K562 (cell line): ENCODE measurements around the gene LY6G6C. TPM values are rescaled to one million over a fixed set of nuclear protein-coding genes. Genes with fewer than 3 reads are reported as not detected.

ENCODE experiments used
- CC2D1A ChIP-seq: fragments of 450-650 bp; IDR thresholded peaks from 2 replicates; pipeline ENCODE4 v1.6.1; 2017; ENCODE audit warnings: mild to moderate bottlenecking
- KAT8 ChIP-seq: fragments of 450-650 bp; IDR thresholded peaks from 2 replicates; pipeline ENCODE4 v1.6.1; 2016; ENCODE audit warnings: low read depth, mild to moderate bottlenecking
- KDM2B ChIP-seq: fragments of 250-450 bp; sonication (Bioruptor Pico); IDR thresholded peaks from 2 replicates; pipeline ENCODE4 v1.8.0; 2021; ENCODE audit warnings: mild to moderate bottlenecking, moderate library complexity
- MIER1 ChIP-seq: fragments of 450-650 bp; IDR thresholded peaks from 2 replicates; pipeline ENCODE4 v1.6.1; 2016; ENCODE audit warnings: antibody characterized with exemption, mild to moderate bottlenecking, low read depth
- NFE2 ChIP-seq: IDR thresholded peaks from 2 replicates; pipeline ENCODE4 v1.6.1; 2014; ENCODE audit warnings: antibody characterized with exemption, low read depth
- RBBP5 ChIP-seq: fragments of 200-600 bp; sonication (generic); IDR thresholded peaks from 2 replicates; pipeline ENCODE4 v1.6.1; 2012; ENCODE audit warnings: borderline replicate concordance, mild to moderate bottlenecking, low read length, control low read depth, inconsistent platforms; ENCODE audit not compliant: insufficient read depth, poor library complexity, severe bottlenecking
- RBM34 ChIP-seq: fragments of 200-400 bp; formaldehyde crosslinking; IDR thresholded peaks from 2 replicates; pipeline ENCODE4 v1.6.1; 2018; ENCODE audit warnings: low read length, borderline replicate concordance; ENCODE audit not compliant: insufficient read depth
- SMARCB1 ChIP-seq: IDR thresholded peaks from 2 replicates; pipeline ENCODE4 v1.6.1; 2011; ENCODE audit warnings: improper control_type of control experiment, low read depth; ENCODE audit not compliant: insufficient read length
- SP1 ChIP-seq: sonication (generic); formaldehyde crosslinking; IDR thresholded peaks from 2 replicates; pipeline ENCODE4 v1.8.1; 2022; ENCODE audit warnings: mild to moderate bottlenecking, missing genetic modification reagents
- ZSCAN32 ChIP-seq: fragments of 450-650 bp; formaldehyde crosslinking; IDR thresholded peaks from 2 replicates; pipeline ENCODE4 v1.4.0; 2020; ENCODE audit warnings: mild to moderate bottlenecking, moderate library complexity
- polyA plus RNA-seq, 8 experiments: library from polyadenylated mRNA; depleted of rRNA in 4 of 8; stranded (reverse) in 5 of 8; unstranded in 3 of 8; fragments of >200 nt; fragmentation: Nextera tagmentation in 2 of 8; fragmentation: Illumina TruSeq in 1 of 8; extraction: Ambion mirVana in 2 of 8; extraction: Trizol in 1 of 8; gene quantifications; 2 replicates each; pipeline versions ENCODE4 v1.2.1 to v1.2.3, GENCODE V29; 2011 to 2014; ENCODE audit warnings: inconsistent platforms in 1 of 8, missing spikeins in 1 of 8
- total RNA-seq, 7 experiments: library from RNA; depleted of rRNA in 6 of 7; stranded (reverse); fragments of >200 nt in 6 of 7; fragmentation: Illumina TruSeq in 2 of 7; extraction: Trizol in 2 of 7; gene quantifications; 2 replicates each; pipeline versions ENCODE4 v1.2.1 to v1.2.3, GENCODE V29; 2011 to 2021; ENCODE audit warnings: low replicate concordance in 1 of 7
- TF ChIP-seq, protein P1 (sequence below): fragments of 250-450 bp; sonication (Bioruptor Pico); IDR thresholded peaks from 2 replicates; pipeline ENCODE4 v1.5.0; 2021
- TF ChIP-seq, protein P2 (sequence below): fragments of 250-450 bp; sonication (Bioruptor Pico); IDR thresholded peaks from 2 replicates; pipeline ENCODE4 v1.5.0; 2020; ENCODE audit warnings: mild to moderate bottlenecking
- TF ChIP-seq, protein P3 (sequence below): sonication (generic); formaldehyde crosslinking; IDR thresholded peaks from 2 replicates; pipeline ENCODE4 v1.9.0; 2022; ENCODE audit warnings: mild to moderate bottlenecking, missing genetic modification reagents
- TF ChIP-seq, protein P4 (sequence below): sonication (generic); formaldehyde crosslinking; IDR thresholded peaks from 2 replicates; pipeline ENCODE4 v1.8.1; 2023; ENCODE audit warnings: mild to moderate bottlenecking, missing genetic modification reagents
- TF ChIP-seq, protein P5 (sequence below): fragments of 450-650 bp; IDR thresholded peaks from 2 replicates; pipeline ENCODE4 v1.6.1; 2016
- TF ChIP-seq, protein P6 (sequence below): fragments of 250-450 bp; sonication (Bioruptor Pico); IDR thresholded peaks from 2 replicates; pipeline ENCODE4 v1.5.1; 2021; ENCODE audit warnings: mild to moderate bottlenecking
- TF ChIP-seq, protein P7 (sequence below): IDR thresholded peaks from 2 replicates; pipeline ENCODE4 v1.6.1; 2014; ENCODE audit warnings: antibody characterized with exemption

The LY6G6C gene
- total and polyA plus RNA-seq, 9 of the 15 experiments (the other 6 are each of a cell fraction or from before 2014, with no cell fraction given), result 0.06 to 0.20 TPM; not detected in 7

DNA sequence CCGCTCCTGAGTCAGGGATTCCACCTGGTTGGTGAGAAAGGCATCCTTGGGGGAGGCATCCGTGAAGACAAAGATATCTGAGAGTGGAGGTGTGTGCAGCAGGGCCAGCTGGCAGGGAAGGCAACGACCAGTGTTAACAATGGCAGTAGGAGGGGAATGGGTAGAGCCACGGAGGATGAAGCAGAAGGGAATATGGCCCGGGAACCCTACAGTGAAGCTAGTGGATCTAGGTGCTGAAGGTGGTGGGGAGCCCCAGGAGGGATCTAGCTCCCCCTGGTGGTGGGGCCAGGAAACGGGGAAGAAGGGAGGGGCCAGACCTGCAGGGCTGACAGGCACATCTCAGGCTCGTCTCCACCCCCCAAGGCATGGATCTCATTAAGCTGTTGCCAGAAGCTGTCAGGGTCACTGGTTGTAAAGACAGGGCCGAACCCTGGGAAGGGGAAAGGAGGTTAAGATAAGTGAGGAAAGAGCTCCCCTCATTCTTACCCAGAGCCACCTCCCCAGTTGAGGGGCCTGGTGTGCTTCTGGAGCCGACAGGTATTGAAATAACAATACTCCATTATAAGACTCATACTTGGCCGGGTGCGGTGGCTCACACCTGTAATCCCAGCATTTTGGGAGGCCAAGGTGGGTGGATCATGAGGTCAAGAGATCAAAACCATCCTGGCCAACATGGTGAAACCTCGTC, 48.3 kb upstream of the LY6G6C start (continued):
- TF ChIP-seq RBM34, result no peak
- TF ChIP-seq, protein P1, sequence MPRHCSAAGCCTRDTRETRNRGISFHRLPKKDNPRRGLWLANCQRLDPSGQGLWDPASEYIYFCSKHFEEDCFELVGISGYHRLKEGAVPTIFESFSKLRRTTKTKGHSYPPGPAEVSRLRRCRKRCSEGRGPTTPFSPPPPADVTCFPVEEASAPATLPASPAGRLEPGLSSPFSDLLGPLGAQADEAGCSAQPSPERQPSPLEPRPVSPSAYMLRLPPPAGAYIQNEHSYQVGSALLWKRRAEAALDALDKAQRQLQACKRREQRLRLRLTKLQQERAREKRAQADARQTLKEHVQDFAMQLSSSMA (CRISPR knock-in tag), result no peak
- TF ChIP-seq, protein P2, sequence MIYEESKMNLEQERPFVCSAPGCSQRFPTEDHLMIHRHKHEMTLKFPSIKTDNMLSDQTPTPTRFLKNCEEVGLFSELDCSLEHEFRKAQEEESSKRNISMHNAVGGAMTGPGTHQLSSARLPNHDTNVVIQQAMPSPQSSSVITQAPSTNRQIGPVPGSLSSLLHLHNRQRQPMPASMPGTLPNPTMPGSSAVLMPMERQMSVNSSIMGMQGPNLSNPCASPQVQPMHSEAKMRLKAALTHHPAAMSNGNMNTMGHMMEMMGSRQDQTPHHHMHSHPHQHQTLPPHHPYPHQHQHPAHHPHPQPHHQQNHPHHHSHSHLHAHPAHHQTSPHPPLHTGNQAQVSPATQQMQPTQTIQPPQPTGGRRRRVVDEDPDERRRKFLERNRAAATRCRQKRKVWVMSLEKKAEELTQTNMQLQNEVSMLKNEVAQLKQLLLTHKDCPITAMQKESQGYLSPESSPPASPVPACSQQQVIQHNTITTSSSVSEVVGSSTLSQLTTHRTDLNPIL (CRISPR knock-in tag), result no peak
- 0 out of 2 replicates have a peak, but pooled peaks have one; percentile 12 for TF ChIP-seq NFE2
- peak; percentile 58 for TF ChIP-seq SMARCB1
- TF ChIP-seq MIER1, result peak; percentile 51; the same call in 1 of the 2 replicates
- TF ChIP-seq KDM2B, result no peak
- TF ChIP-seq, protein P3, sequence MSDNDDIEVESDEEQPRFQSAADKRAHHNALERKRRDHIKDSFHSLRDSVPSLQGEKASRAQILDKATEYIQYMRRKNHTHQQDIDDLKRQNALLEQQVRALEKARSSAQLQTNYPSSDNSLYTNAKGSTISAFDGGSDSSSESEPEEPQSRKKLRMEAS (CRISPR knock-in tag), result peak; percentile 42; the same call in 1 of the 2 replicates
- TF ChIP-seq, protein P4, sequence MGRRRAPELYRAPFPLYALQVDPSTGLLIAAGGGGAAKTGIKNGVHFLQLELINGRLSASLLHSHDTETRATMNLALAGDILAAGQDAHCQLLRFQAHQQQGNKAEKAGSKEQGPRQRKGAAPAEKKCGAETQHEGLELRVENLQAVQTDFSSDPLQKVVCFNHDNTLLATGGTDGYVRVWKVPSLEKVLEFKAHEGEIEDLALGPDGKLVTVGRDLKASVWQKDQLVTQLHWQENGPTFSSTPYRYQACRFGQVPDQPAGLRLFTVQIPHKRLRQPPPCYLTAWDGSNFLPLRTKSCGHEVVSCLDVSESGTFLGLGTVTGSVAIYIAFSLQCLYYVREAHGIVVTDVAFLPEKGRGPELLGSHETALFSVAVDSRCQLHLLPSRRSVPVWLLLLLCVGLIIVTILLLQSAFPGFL, result no peak
- TF ChIP-seq RBBP5, result no peak
- TF ChIP-seq, protein P5, sequence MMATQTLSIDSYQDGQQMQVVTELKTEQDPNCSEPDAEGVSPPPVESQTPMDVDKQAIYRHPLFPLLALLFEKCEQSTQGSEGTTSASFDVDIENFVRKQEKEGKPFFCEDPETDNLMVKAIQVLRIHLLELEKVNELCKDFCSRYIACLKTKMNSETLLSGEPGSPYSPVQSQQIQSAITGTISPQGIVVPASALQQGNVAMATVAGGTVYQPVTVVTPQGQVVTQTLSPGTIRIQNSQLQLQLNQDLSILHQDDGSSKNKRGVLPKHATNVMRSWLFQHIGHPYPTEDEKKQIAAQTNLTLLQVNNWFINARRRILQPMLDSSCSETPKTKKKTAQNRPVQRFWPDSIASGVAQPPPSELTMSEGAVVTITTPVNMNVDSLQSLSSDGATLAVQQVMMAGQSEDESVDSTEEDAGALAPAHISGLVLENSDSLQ, result peak; percentile 95
- peak; percentile 97 for TF ChIP-seq SP1 (CRISPR knock-in tag)
- TF ChIP-seq, protein P6, sequence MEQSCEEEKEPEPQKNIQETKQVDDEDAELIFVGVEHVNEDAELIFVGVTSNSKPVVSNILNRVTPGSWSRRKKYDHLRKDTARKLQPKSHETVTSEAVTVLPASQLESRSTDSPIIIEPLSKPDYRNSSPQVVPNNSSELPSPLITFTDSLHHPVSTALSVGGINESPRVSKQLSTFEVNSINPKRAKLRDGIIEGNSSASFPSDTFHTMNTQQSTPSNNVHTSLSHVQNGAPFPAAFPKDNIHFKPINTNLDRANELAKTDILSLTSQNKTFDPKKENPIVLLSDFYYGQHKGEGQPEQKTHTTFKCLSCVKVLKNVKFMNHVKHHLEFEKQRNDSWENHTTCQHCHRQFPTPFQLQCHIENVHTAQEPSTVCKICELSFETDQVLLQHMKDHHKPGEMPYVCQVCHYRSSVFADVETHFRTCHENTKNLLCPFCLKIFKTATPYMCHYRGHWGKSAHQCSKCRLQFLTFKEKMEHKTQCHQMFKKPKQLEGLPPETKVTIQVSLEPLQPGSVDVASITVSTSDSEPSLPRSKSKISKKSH (CRISPR knock-in tag), result no peak
- TF ChIP-seq, protein P7, sequence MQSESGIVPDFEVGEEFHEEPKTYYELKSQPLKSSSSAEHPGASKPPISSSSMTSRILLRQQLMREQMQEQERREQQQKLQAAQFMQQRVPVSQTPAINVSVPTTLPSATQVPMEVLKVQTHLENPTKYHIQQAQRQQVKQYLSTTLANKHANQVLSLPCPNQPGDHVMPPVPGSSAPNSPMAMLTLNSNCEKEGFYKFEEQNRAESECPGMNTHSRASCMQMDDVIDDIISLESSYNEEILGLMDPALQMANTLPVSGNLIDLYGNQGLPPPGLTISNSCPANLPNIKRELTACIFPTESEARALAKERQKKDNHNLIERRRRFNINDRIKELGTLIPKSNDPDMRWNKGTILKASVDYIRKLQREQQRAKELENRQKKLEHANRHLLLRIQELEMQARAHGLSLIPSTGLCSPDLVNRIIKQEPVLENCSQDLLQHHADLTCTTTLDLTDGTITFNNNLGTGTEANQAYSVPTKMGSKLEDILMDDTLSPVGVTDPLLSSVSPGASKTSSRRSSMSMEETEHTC, result no peak
- no peak for TF ChIP-seq KAT8
- TF ChIP-seq ZSCAN32 (CRISPR knock-in tag), result 0 out of 2 replicates have a peak, but pooled peaks have one; percentile 10
- TF ChIP-seq CC2D1A, result peak; percentile 96
